GM18502 (cell line): Measurements from ENCODE around the gene MSGN1.
A peak's percentile ranks its signal among the peaks of the same experiment; 100 is the strongest.
"Not testable (repeated sequence)": the region's sequence is repeated elsewhere in the genome, so short reads cannot be mapped to it uniquely, and the experiment has no call there.

Experiments used
- ATAC-seq: cut with Tn5 transposase; IDR thresholded peaks from one replicate; pipeline ENCODE4 v1.9.1; 2021; ENCODE audit warnings: mild to moderate bottlenecking; ENCODE audit not compliant: unreplicated experiment, poor library complexity

Gene MSGN1

DNA sequence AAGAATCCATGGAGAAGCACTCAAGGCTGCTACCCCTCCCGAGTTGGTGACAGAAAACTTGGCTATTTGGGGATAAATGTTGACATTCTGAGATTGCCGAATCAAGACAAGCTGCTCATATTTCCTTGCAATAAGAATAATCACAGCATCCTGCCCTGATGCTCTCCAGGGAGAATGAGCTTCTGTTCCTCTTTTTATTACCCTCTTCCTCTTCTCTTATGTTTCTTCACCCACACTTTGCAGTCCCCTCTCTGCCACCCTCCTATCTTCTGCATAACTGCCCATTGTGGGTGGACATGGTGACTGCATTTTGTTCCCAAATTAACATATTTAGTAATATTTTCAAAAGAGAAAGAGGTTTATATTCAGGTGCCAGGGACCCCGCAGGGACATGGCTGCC lies 11.9 kb upstream of the MSGN1 start:
- ATAC-seq: peak; percentile 70

GRCh38 chr2:17805166-17805565 lies 11.1 kb upstream of the MSGN1 start:
- ATAC-seq: no peak

GRCh38 chr2:17805717-17806363 lies 10.4 kb upstream of the MSGN1 start:
- ATAC-seq: no peak

DNA sequence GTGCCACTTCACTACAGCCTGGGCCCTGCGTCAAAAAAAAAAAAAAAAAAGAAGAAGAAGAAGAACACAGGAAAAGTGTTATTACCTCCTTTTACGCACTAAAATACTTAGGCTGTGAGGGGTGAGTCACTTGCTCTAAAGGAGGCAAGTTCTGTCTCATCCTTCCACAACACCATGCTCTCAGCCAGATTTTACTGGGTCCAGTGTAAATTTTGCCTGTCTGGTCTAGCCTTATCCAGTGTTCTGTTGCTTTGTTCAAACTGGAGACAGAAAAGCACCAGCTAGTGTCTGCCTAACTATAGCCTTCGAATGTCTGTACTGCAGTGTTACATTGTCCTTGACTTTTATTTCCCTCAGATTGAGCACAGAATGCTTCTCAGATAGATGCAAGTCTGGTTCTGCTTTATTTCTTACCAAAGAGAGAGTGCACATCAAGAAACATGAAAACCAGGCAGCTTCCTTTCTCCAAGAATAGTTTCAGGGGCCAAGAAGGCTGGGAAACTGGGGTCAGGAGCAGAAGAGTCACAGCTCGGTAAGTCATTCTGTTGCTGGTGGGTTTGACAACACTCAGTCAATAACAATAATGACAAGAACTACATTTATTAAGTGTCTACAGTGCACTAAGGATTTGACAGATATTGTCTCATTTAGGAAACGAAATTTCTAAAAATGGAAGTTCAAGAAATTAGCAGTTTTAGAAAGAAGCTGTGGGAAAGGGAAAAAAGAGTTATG lies 3.1 kb upstream of the MSGN1 start:
- peak; percentile 54 for ATAC-seq

- peak; percentile 89 for ATAC-seq
Observed at GRCh38 chr2:17813742-17814473, 2.4 kb upstream of the MSGN1 start.

DNA sequence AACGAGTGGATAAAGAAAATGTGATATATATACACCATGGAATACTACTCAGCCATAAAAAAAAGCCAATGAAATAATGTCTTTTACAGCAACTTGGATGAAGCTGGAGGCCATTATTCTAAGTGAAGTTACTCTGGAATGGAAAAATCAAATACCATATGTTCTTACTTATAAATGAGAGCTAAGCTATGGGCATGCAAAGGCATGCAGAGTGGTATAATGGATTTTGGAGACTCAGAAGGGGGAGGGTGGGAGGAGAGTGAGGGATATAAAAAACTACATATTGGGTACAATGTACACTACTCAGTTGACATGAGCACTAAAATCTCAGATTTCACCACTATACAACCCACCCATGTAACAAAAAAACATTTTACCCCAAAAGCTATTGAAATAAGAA lies 1.7 kb upstream of the MSGN1 start:
- ATAC-seq: no peak

GRCh38 chr2:17815468-17816184 lies 634 bp upstream of the MSGN1 start:
- peak; percentile 36 for ATAC-seq

DNA sequence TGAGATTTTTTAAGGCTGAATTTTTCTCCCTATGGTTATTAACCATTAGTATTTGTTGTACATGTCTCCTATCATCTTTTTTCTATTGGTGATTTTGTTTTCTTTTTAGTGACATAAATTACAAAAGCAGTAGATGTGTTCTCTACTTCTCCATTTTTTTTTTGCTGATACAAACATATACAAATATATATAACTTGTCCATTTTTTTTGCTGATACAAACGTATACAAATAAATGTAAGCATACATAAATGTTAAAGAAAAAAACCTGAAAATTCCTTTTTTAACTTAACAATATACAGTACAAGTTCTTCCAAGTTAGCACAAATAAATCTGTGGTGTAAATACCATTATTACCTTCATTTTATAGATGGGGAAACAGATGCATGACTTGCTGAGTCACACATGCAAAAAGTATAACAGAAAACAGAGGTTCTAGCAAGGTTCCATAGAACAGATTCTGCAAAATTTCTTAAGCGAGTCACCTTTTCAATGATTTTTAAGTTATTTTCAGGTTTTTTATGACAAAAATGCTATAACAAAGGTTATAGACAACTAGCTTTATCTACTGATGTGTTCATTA lies 2.1 kb downstream of the MSGN1 start:
- ATAC-seq: no peak

- no peak for ATAC-seq
Observed at GRCh38 chr2:17821080-17821479, 4.8 kb downstream of the MSGN1 start.

GRCh38 chr2:17821535-17822444 lies 5.5 kb downstream of the MSGN1 start:
- peak; percentile 49 for ATAC-seq

DNA sequence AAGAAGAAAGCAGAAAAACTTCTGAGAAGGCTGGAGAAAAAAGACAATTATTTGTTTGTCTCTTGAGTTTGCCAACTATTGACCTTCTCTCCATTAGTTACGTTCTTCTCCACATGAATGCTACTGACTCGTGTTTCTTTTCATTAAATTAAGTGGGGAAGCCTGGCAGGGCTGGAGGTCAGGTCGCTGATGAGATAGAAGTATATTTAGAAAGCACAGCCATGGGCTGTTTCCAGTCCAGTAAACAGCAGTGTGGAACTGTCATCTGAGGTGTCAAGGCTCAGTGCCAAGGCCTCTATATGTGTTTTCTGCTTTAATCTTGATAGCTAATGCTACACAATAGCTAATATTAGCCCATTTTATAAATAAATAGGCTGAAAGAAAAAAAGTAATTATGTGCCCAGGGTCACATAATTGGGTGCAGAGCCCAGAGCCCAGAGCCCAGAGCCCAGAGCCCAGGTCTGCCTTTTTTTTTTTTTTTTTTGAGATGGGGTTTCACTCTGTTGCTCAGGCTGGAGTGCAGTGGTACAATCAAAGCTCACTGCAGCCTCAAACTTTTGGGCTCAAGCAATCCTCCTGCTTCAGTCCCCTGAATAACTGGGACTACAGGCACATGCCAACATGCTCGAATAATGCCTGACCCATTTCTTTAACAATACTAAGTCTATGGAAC lies 6.3 kb downstream of the MSGN1 start:
- ATAC-seq: peak; percentile 65

DNA sequence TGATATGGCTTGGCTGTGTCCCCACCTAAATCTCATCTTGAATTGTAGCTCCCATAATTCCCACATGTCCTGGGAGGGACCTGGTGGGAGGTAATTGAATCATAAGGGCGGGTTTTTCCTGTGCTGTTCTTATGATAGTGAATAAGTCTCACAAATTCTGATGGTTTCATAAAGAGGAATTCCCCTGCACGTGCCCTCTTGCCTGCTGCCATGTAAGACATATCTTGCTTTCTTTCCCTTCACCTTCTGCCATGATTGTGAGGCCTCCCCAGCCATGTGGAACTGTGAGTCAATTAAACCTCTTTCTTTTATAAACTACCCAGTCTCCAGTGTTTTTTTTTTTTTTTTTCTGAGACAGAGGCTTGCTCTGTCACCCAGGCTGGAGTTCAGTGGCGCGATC lies 7.4 kb downstream of the MSGN1 start:
- not testable (repeated sequence) for ATAC-seq

DNA sequence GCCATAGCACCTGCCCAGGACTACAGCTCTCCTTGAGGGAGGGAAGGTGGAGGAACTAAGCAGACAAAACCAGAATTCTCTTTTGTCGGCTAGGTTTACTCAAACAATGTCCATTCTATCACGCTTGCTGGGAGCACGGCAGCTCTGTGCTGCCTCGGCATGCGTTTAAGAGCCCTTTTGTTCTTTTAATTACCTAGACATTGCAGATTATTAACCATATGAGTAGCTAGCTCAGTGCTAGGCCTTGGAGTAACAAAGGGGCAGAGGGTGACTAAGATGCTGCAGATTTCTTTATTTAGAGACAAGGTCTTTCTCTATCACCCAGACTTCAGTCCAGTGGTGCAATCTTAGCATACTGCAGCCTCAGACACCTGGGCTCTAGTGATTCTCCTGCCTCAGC lies 11.1 kb downstream of the MSGN1 start:
- no peak for ATAC-seq

- ATAC-seq: no peak
Observed at GRCh38 chr2:17827785-17828184, 11.5 kb downstream of the MSGN1 start.

GRCh38 chr2:17830053-17831034 lies 14.1 kb downstream of the MSGN1 start:
- ATAC-seq: peak; percentile 95

- no peak for ATAC-seq
Observed at GRCh38 chr2:17835516-17835915, 19.3 kb downstream of the MSGN1 start.

DNA sequence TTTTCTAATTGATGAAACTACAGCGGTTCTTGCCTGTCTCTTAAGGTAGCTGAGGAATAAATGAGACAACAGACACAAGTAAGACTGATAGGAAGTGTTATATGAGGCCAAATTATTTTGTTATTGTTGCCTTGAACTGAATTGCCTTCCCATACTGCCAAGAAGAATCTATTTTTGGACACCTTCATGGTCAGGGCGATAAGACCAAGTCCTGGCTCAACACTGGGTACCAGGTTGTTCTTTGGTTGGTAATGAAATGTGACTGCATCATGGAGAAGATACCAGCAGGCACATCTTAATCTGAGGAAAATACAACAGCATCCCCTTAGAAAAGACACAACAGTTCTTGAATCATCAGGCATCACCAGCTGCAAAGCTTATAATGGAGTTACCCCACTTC lies 23.7 kb downstream of the MSGN1 start:
- ATAC-seq: no peak

DNA sequence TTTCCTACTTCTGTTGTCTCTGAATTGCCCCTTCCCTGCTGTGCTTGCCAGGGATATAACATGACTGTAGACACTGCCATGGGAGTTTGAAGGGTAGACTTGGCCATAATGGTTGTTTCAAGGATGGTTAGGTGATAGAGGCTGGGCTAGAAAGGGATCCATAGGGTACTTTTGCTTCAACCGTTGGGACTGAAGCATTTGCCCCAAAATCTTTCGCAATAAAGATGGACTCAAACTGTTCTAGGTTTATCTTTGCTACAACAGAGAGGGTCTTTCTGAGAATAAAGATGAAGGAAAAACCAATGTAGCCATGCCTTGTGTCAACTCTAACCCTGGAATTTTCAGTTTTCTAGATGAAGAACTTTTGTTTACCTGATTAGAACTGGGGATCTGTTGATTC lies 27.2 kb downstream of the MSGN1 start:
- no peak for ATAC-seq
